ENCODE results near the gene ZNF318.

Gene ZNF318

GRCh38 chr6:43287717-43288679 is 81.4 kb downstream of the ZNF318 start:
- TF ChIP-seq, protein P1, sequence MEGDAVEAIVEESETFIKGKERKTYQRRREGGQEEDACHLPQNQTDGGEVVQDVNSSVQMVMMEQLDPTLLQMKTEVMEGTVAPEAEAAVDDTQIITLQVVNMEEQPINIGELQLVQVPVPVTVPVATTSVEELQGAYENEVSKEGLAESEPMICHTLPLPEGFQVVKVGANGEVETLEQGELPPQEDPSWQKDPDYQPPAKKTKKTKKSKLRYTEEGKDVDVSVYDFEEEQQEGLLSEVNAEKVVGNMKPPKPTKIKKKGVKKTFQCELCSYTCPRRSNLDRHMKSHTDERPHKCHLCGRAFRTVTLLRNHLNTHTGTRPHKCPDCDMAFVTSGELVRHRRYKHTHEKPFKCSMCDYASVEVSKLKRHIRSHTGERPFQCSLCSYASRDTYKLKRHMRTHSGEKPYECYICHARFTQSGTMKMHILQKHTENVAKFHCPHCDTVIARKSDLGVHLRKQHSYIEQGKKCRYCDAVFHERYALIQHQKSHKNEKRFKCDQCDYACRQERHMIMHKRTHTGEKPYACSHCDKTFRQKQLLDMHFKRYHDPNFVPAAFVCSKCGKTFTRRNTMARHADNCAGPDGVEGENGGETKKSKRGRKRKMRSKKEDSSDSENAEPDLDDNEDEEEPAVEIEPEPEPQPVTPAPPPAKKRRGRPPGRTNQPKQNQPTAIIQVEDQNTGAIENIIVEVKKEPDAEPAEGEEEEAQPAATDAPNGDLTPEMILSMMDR (IDR thresholded peaks at IDR 0.05; ENCODE audit: low read depth, low read length), result no peak
- no peak for DNase-seq (ENCODE audit: low read depth in 2 of 2)
- no peak overlapping the region for H3K4me3 ChIP-seq (replicated peaks in 1 of 2; ENCODE audit: low read depth in 2 of 2, low read length in 2 of 2)

DNA sequence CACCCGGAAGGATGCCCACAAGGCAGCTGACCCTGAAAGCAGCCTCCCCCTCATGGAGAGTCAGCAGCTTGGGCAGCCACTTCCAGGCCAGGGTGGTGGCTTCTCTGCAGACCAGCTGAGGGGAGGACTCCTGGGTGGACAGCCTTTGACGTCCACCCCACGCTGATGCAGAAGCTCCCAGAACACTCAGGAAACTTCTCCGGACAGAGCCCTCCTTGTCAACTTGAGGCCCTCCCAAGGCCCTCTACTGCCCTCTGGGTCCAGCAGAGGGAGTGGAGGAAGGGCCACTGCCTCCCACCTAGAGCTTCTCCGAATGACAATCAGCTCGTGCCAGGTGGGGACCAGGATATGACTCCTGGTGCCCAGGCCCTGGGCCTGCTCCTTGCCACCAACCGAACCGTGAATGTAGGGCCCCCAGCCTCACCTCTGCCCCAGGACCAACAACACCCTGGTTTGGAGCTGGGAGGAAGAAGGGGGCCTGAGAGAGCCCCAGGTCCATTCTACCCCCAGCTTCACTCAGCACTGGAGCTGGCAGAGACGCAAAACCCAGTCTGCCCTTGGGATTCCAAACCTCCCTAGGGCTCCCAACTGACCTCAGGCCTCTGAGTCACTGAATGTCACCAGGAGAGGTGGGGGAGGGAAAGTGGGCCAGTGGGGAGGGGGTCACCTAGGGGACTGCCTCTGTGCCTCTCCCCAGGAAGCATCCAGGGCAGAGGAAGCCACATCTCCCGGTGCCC is 82.3 kb downstream of the ZNF318 start:
- H3K4me3 ChIP-seq (replicated peaks in 1 of 2; ENCODE audit: low read depth in 2 of 2, low read length in 2 of 2), result no peak overlapping the region
- TF ChIP-seq, protein P1 (IDR thresholded peaks at IDR 0.05; ENCODE audit: low read depth, low read length), result peak; percentile 5
- DNase-seq (ENCODE audit: low read depth in 2 of 2), result peak in 1 of 2 donors; percentile 4

GRCh38 chr6:43286456-43286979 is 82.9 kb downstream of the ZNF318 start:
- H3K4me3 ChIP-seq (replicated peaks in 1 of 2; ENCODE audit: low read depth in 2 of 2, low read length in 2 of 2), result no peak overlapping the region
- no peak for DNase-seq (ENCODE audit: low read depth in 2 of 2)
- TF ChIP-seq, protein P1 (IDR thresholded peaks at IDR 0.05; ENCODE audit: low read depth, low read length), result no peak

Data from cardiac fibroblast (primary cell).